ENCODE measurements around the gene COX6B2. TPM values are rescaled to one million over a fixed set of nuclear protein-coding genes. Genes with fewer than 3 reads are reported as not detected.

Gene COX6B2
- total and polyA plus RNA-seq, 2 of the 13 experiments (the other 11 are each of a cell fraction or from before 2014, with no cell fraction given): 0.21 TPM; not detected in 1

DNA sequence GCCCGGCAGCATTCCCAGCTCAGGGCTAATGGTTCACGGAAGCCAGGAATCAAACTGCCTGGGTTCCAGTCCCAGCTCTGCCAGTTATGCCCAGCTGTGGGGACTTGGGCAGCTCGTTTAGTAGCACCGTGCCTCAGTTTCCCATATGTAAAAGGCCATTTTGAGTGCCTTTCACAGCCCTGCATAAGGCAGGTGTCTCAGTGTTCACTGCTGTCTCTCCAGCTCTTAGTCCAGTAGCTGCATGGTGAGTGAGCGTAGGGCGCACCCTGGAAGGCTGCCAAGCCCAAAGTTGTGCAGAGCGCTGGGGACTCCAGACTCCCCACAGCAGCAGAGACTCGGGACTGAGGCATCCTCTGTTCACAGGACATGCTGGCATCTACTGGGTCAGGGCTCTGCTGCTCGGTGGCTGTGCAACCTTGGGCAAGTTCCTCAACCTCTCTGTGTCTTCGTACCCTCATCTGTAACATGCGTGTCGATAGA is 36.7 kb upstream of the COX6B2 start (continued):
- TF ChIP-seq MAF1 (CRISPR knock-in tag; IDR thresholded peaks at IDR 0.05; ENCODE audit: borderline replicate concordance) (no peak), MXI1 (IDR thresholded peaks at IDR 0.05; ENCODE audit: borderline replicate concordance, low read depth, low read length) (no peak), KDM5B (CRISPR knock-in tag; IDR thresholded peaks at IDR 0.05; ENCODE audit: borderline replicate concordance) (no peak), ZC3H13 (CRISPR knock-in tag; IDR thresholded peaks at IDR 0.05) (no peak), POLR2AphosphoS5 (IDR thresholded peaks at IDR 0.05; ENCODE audit: low read depth, low read length) (peak; percentile 22; the same call in 1 of the 2 replicates), FOXJ3 (CRISPR knock-in tag; IDR thresholded peaks at IDR 0.05; ENCODE audit: borderline replicate concordance) (no peak), ZNF260 (CRISPR knock-in tag; IDR thresholded peaks at IDR 0.05; ENCODE audit: borderline replicate concordance, low read depth) (no peak)

DNA sequence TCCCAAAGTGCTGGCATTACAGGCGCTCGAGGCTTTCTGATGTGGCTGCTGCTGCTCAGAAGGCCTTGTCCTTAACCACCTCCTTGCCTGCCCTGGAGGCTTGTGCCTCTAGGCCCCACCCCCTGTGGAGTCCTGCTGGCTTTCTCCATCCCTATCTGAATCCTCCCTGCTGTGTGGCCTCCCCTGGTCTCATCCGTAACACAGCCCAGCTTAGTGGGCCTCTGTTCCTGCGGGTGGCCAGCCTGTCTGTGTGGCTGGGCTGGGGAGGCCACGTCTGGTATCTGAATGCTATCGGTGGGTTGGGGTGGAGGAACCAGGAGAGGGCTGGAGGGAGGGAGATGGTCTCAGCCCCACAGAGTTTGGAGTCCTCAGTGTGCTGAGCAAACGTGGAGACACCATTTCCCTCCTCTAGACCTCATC is 36.0 kb upstream of the COX6B2 start:
- in situ Hi-C loops (cut with HindIII; ENCODE audit: extremely low pct_ligation_motif_present, low pct_unique_long_range_greater_than_20kb) (no loop called here), intact Hi-C loops (cut with micrococcal nuclease; ENCODE audit: unreplicated experiment) (no loop called here)
- no TSS peak for BruUV-seq (replicated peaks)
- Histone ChIP-seq H4K20me1 (ENCODE audit: insufficient read depth, low read length) (peaks cover 48% of the 10 kb centered on the region), H3K4me3 (replicated peaks in 1 of 3; ENCODE audit: insufficient read depth in 1 of 3, low read depth in 2 of 3, low read length in 3 of 3) (no peak overlapping the region), H3K4me2 (ENCODE audit: low read depth, low read length) (no peak overlapping the region), H3K27me3 (ENCODE audit: control insufficient read depth in 1 of 2, insufficient read depth in 2 of 2, low read length in 2 of 2) (no peaks in the 10 kb centered on the region; a peak in 1 of 5 replicates), H3K36me3 (replicated peaks in 1 of 2; ENCODE audit: control insufficient read depth in 1 of 2, insufficient read depth in 2 of 2, low read length in 2 of 2) (peaks cover 16 to 35% of the 10 kb centered on the region in 2 experiments), H3K4me1 (ENCODE audit: insufficient read depth, low read length) (peaks cover 55% of the 10 kb centered on the region), H3K79me2 (ENCODE audit: insufficient read depth, low read length) (peaks cover 27% of the 10 kb centered on the region), H3K9me3 (ENCODE audit: low read length) (no peaks in the 10 kb centered on the region), H3K9ac (ENCODE audit: insufficient read depth, low read depth, low read length) (no peak overlapping the region), H3K27ac (ENCODE audit: extremely low read length, insufficient read depth, low read length) (no peak overlapping the region), H2AFZ (ENCODE audit: low read length) (no peak overlapping the region)
- 98% methylated on average over 7 of the region's 7 CpGs for WGBS (ENCODE audit: low lambda C conversion rate)
- no peak for ATAC-seq
- DNase-seq (ENCODE audit: low spot score): no peak
- no peak for FAIRE-seq
- ChIA-PET POLR2A (interaction anchor here (1.3 to 9.7 kb wide), 3 partner anchors 16 to 51 kb away, joined by 3 to 62 read pairs (median 3); partner anchors contain the start of gene UBE2S), CTCF (ENCODE audit: low intra/inter-chr PET ratio, low total read pairs) (no interaction called here)
- peak; percentile 71; the same call in 1 of the 2 replicates for TF ChIP-seq PAF1 (CRISPR knock-in tag; IDR thresholded peaks at IDR 0.05)
- no peak for TF ChIP-seq ZNF768 (CRISPR knock-in tag; IDR thresholded peaks at IDR 0.05)
- TF ChIP-seq AGO2 (optimal IDR thresholded peaks at IDR 0.05; ENCODE audit: low read depth, low read length): peak; percentile 55
- TF ChIP-seq PHB2 (IDR thresholded peaks at IDR 0.05; ENCODE audit: partially characterized antibody): no peak
- peak; percentile 15 for TF ChIP-seq POLR2G (IDR thresholded peaks at IDR 0.05; ENCODE audit: low read depth, low read length)
- TF ChIP-seq AKAP8 (CRISPR knock-in tag; IDR thresholded peaks at IDR 0.05): 0 out of 2 replicates have a peak, but pooled peaks have one; percentile 10
- TF ChIP-seq ZNF33A (CRISPR knock-in tag; IDR thresholded peaks at IDR 0.05; ENCODE audit: borderline replicate concordance): no peak
- peak; percentile 85 for TF ChIP-seq RBM22 (optimal IDR thresholded peaks at IDR 0.05; ENCODE audit: low read length)
- TF ChIP-seq KDM2A (CRISPR knock-in tag; IDR thresholded peaks at IDR 0.05; ENCODE audit: borderline replicate concordance, low read depth): 0 out of 2 replicates have a peak, but pooled peaks have one; percentile 1

Measured in HepG2 (cell line).